ENCODE data around the gene EEF2K.

Gene EEF2K

DNA sequence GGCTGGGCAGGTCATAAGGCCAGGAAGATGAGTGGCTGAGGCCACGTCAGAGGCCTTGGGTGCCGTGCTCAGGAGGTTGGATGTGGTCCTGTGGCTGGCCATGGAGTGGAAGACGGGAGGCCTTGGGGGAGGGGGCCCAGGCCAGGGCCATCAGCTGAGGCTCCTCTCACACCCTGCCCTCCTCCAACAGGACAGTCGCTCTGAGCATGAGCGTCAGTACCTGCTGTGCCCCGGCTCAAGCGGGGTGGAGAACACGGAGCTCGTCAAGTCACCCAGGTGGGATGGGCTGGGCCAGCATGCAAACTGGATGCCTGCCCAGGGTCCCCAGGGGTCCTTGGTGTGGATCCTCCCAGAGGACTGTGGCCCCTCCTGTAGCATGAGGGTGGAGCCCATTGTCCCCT lies 110.3 kb downstream of the EEF2K start:
- TF ChIP-seq RARB (CRISPR knock-in tag; IDR thresholded peaks at IDR 0.05) (no peak), CSDC2 (CRISPR knock-in tag; IDR thresholded peaks at IDR 0.05) (no peak), ZNF70 (CRISPR knock-in tag; IDR thresholded peaks at IDR 0.05) (no peak), OSR1 (CRISPR knock-in tag; IDR thresholded peaks at IDR 0.05) (no peak), PPARA (CRISPR knock-in tag; IDR thresholded peaks at IDR 0.05; ENCODE audit: borderline replicate concordance) (no peak), GLIS3 (CRISPR knock-in tag; IDR thresholded peaks at IDR 0.05) (no peak), BACH2 (CRISPR knock-in tag; IDR thresholded peaks at IDR 0.05; ENCODE audit: borderline replicate concordance) (no peak), TCF4 (CRISPR knock-in tag; IDR thresholded peaks at IDR 0.05; ENCODE audit: borderline replicate concordance) (no peak), TSHZ2 (CRISPR knock-in tag; IDR thresholded peaks at IDR 0.05) (no peak), ISL1 (CRISPR knock-in tag; IDR thresholded peaks at IDR 0.05) (no peak), SNAI2 (CRISPR knock-in tag; IDR thresholded peaks at IDR 0.05) (no peak)
- TF ChIP-seq, protein P1, sequence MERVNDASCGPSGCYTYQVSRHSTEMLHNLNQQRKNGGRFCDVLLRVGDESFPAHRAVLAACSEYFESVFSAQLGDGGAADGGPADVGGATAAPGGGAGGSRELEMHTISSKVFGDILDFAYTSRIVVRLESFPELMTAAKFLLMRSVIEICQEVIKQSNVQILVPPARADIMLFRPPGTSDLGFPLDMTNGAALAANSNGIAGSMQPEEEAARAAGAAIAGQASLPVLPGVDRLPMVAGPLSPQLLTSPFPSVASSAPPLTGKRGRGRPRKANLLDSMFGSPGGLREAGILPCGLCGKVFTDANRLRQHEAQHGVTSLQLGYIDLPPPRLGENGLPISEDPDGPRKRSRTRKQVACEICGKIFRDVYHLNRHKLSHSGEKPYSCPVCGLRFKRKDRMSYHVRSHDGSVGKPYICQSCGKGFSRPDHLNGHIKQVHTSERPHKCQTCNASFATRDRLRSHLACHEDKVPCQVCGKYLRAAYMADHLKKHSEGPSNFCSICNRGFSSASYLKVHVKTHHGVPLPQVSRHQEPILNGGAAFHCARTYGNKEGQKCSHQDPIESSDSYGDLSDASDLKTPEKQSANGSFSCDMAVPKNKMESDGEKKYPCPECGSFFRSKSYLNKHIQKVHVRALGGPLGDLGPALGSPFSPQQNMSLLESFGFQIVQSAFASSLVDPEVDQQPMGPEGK (CRISPR knock-in tag; IDR thresholded peaks at IDR 0.05; ENCODE audit: borderline replicate concordance), result no peak
- ATAC-seq, result no peak

DNA sequence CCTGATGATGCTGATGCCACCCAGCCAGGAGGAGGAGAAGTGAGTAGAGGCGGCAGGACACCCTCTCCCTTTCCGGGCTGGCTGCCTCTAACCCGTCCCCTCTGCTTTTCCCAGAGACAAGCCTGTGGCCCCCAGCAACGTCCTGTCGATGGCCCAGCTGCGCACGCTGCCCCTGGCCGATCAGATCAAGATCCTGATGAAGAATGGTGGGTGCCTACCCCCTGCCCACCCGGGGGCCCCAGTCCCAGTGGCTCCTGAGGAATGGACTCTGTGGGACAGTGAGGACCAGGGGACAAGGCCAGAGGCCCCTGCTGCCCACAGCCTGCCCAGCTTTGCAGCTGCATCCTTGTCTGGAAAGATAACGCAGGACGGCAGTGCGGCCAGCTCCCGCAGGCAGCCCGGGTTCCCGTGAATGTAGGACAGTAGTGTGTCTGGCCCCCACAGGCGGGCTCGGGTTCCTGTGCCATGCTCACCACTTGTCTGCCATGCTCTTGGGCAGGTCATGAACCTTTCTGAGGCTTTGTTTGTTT lies 111.0 kb downstream of the EEF2K start:
- TF ChIP-seq BACH2 (CRISPR knock-in tag; IDR thresholded peaks at IDR 0.05; ENCODE audit: borderline replicate concordance) (no peak), TOX (CRISPR knock-in tag; IDR thresholded peaks at IDR 0.05; ENCODE audit: borderline replicate concordance) (no peak), POU6F1 (CRISPR knock-in tag; IDR thresholded peaks at IDR 0.05; ENCODE audit: borderline replicate concordance, low read depth) (no peak), ZNF70 (CRISPR knock-in tag; IDR thresholded peaks at IDR 0.05) (no peak), TSHZ2 (CRISPR knock-in tag; IDR thresholded peaks at IDR 0.05) (no peak), ZNF565 (CRISPR knock-in tag; conservative IDR thresholded peaks at IDR 0.05; ENCODE audit: low read depth) (no peak), ARNTL (CRISPR knock-in tag; IDR thresholded peaks at IDR 0.05; ENCODE audit: borderline replicate concordance, low read depth) (no peak), ESRRG (CRISPR knock-in tag; IDR thresholded peaks at IDR 0.05) (no peak), ISL1 (CRISPR knock-in tag; IDR thresholded peaks at IDR 0.05) (no peak)
- TF ChIP-seq, protein P1 (CRISPR knock-in tag; IDR thresholded peaks at IDR 0.05; ENCODE audit: borderline replicate concordance), result no peak
- TF ChIP-seq, protein P2, sequence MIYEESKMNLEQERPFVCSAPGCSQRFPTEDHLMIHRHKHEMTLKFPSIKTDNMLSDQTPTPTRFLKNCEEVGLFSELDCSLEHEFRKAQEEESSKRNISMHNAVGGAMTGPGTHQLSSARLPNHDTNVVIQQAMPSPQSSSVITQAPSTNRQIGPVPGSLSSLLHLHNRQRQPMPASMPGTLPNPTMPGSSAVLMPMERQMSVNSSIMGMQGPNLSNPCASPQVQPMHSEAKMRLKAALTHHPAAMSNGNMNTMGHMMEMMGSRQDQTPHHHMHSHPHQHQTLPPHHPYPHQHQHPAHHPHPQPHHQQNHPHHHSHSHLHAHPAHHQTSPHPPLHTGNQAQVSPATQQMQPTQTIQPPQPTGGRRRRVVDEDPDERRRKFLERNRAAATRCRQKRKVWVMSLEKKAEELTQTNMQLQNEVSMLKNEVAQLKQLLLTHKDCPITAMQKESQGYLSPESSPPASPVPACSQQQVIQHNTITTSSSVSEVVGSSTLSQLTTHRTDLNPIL (CRISPR knock-in tag; IDR thresholded peaks at IDR 0.05; ENCODE audit: low read depth), result no peak

More for the DNA sequence above, 111.0 kb downstream of the EEF2K start:
- ATAC-seq, result no peak

All from SK-N-SH treated with all-trans-retinoic acid at 6 μM for 48 hours (cell line).